ENCODE data around the gene RASSF8.

Gene RASSF8

GRCh38 chr12:26034371-26035142 is 76.1 kb downstream of the RASSF8 start:
- TF ChIP-seq GATA1 (IDR thresholded peaks at IDR 0.05; ENCODE audit: low read depth, low read length) = no peak
- no peak for TF ChIP-seq POLR2A (IDR thresholded peaks at IDR 0.05; ENCODE audit: low read length)
- no peak for DNase-seq

- DNase-seq = peak in 1 of 2 experiments; percentile 10
- TF ChIP-seq POLR2A (IDR thresholded peaks at IDR 0.05; ENCODE audit: low read length) (no peak), GATA1 (IDR thresholded peaks at IDR 0.05; ENCODE audit: low read depth, low read length) (no peak)
Observed at GRCh38 chr12:26036877-26037276, 78.4 kb downstream of the RASSF8 start.

- no peak for TF ChIP-seq POLR2A (IDR thresholded peaks at IDR 0.05; ENCODE audit: low read length)
- no peak for TF ChIP-seq GATA1 (IDR thresholded peaks at IDR 0.05; ENCODE audit: low read depth, low read length)
Observed at GRCh38 chr12:26037615-26038220, 79.2 kb downstream of the RASSF8 start.

GRCh38 chr12:26042645-26043044 is 84.2 kb downstream of the RASSF8 start:
- TF ChIP-seq POLR2A (IDR thresholded peaks at IDR 0.05; ENCODE audit: low read length) (no peak), GATA1 (IDR thresholded peaks at IDR 0.05; ENCODE audit: low read depth, low read length) (no peak)
- no peak for DNase-seq

More at GRCh38 chr12:26037615-26038220, 79.2 kb downstream of the RASSF8 start:
- DNase-seq = no peak

GRCh38 chr12:26043135-26044006 is 84.9 kb downstream of the RASSF8 start:
- TF ChIP-seq GATA1 (IDR thresholded peaks at IDR 0.05; ENCODE audit: low read depth, low read length) (no peak), POLR2A (IDR thresholded peaks at IDR 0.05; ENCODE audit: low read length) (no peak)
- DNase-seq = no peak

- no peak for DNase-seq
- TF ChIP-seq GATA1 (IDR thresholded peaks at IDR 0.05; ENCODE audit: low read depth, low read length) (no peak), POLR2A (IDR thresholded peaks at IDR 0.05; ENCODE audit: low read length) (no peak)
Observed at GRCh38 chr12:26044007-26044394, 85.5 kb downstream of the RASSF8 start.

GRCh38 chr12:26044592-26044991 is 86.1 kb downstream of the RASSF8 start:
- DNase-seq = no peak
- TF ChIP-seq POLR2A (IDR thresholded peaks at IDR 0.05; ENCODE audit: low read length) (no peak), GATA1 (IDR thresholded peaks at IDR 0.05; ENCODE audit: low read depth, low read length) (no peak)

- TF ChIP-seq POLR2A (IDR thresholded peaks at IDR 0.05; ENCODE audit: low read length) (no peak), GATA1 (IDR thresholded peaks at IDR 0.05; ENCODE audit: low read depth, low read length) (no peak)
- no peak for DNase-seq
Observed at GRCh38 chr12:26046203-26046602, 87.7 kb downstream of the RASSF8 start.

- no peak for TF ChIP-seq POLR2A (IDR thresholded peaks at IDR 0.05; ENCODE audit: low read length)
- TF ChIP-seq GATA1 (IDR thresholded peaks at IDR 0.05; ENCODE audit: low read depth, low read length) = no peak
- DNase-seq = no peak
Observed at GRCh38 chr12:26046906-26047305, 88.4 kb downstream of the RASSF8 start.

GRCh38 chr12:26047401-26048226 is 89.1 kb downstream of the RASSF8 start:
- no peak for TF ChIP-seq POLR2A (IDR thresholded peaks at IDR 0.05; ENCODE audit: low read length)
- TF ChIP-seq GATA1 (IDR thresholded peaks at IDR 0.05; ENCODE audit: low read depth, low read length) = no peak
- DNase-seq = no peak

- DNase-seq = no peak
- TF ChIP-seq GATA1 (IDR thresholded peaks at IDR 0.05; ENCODE audit: low read depth, low read length) (no peak), POLR2A (IDR thresholded peaks at IDR 0.05; ENCODE audit: low read length) (no peak)
Observed at GRCh38 chr12:26052652-26053051, 94.2 kb downstream of the RASSF8 start.

GRCh38 chr12:26054383-26054782 is 95.9 kb downstream of the RASSF8 start:
- TF ChIP-seq POLR2A (IDR thresholded peaks at IDR 0.05; ENCODE audit: low read length) (no peak), GATA1 (IDR thresholded peaks at IDR 0.05; ENCODE audit: low read depth, low read length) (no peak)
- DNase-seq = no peak

- TF ChIP-seq POLR2A (IDR thresholded peaks at IDR 0.05; ENCODE audit: low read length) = no peak
- TF ChIP-seq GATA1 (IDR thresholded peaks at IDR 0.05; ENCODE audit: low read depth, low read length) = no peak
- DNase-seq = no peak
Observed at GRCh38 chr12:26055087-26055486, 96.6 kb downstream of the RASSF8 start.

Measured in erythroblast (primary cell).